A549 (cell line): Measurements from ENCODE around the gene GLB1L2. TPM values are rescaled to one million over a fixed set of nuclear protein-coding genes. Genes with fewer than 3 reads are reported as not detected.

Source experiments
- ATAC-seq, 2 experiments: fragments of 200-7000 bp in 1 of 2; fragments of >200 bp in 1 of 2; cut with Nextera tagmentation in 1 of 2; cut with Tn5 transposase in 1 of 2; 3 replicates each; pipeline versions ENCODE4 v1.8.0 to v1.9.1; 2018 to 2020; ENCODE audit warnings: mild to moderate bottlenecking in 1 of 2, moderate library complexity in 1 of 2
- CTCF ChIA-PET: fragments of 300-600 bp; sonication (Branson Sonifier 250); formaldehyde crosslinking; extraction: SDS; loops from one replicate; lab custom pipeline; 2021; ENCODE audit warnings: antibody characterized with exemption, inconsistent platforms; lab: Yijun Ruan, JAX
- POLR2A ChIA-PET: fragments of 350-600 bp; formaldehyde crosslinking; extraction: SDS; loops from one replicate; lab custom pipeline; 2021; ENCODE audit warnings: antibody characterized with exemption, inconsistent platforms; lab: Yijun Ruan, JAX
- DNase-seq, 2 experiments: peaks; one replicate each; pipeline versions ENCODE4 v3.0.0 to v3.0.0-alpha.2; 2011 to 2016; ENCODE audit warnings: low read depth in 1 of 2, low spot score in 1 of 2
- FAIRE-seq: peaks from 2 replicates; lab custom pipeline; 2011; peaks lifted over from hg19 to GRCh38; lab: Jason Lieb, UNC
- H3K27ac ChIP-seq, 2 experiments: fragments of >200 bp; sonication (Bioruptor Twin); formaldehyde crosslinking; 3 replicates each; pipeline ENCODE4 v1.5.1; 2016 to 2017
- H3K4me1 ChIP-seq: fragments of >200 bp; sonication (Bioruptor Twin); formaldehyde crosslinking; 3 replicates; pipeline ENCODE4 v1.6.1; 2016
- H3K4me2 ChIP-seq: fragments of >200 bp; sonication (Bioruptor Twin); formaldehyde crosslinking; 3 replicates; pipeline ENCODE4 v1.6.1; 2016
- H3K4me3 ChIP-seq: fragments of >200 bp; sonication (Bioruptor Twin); formaldehyde crosslinking; 3 replicates; pipeline ENCODE4 v1.5.1; 2016
- H3K9me3 ChIP-seq: fragments of >200 bp; sonication (Bioruptor Twin); formaldehyde crosslinking; 3 replicates; pipeline ENCODE4 v1.6.1; 2016
- BCL3 ChIP-seq: fragments of >200 bp; sonication (Bioruptor Twin); formaldehyde crosslinking; IDR thresholded peaks from 3 replicates; pipeline ENCODE4 v1.6.1; 2016
- CBX8 ChIP-seq: fragments of 200-600 bp; sonication (generic); IDR thresholded peaks from 2 replicates; pipeline ENCODE4 v1.6.1; 2016
- CHD2 ChIP-seq: fragments of 150-350 bp; IDR thresholded peaks from 2 replicates; pipeline ENCODE4 v1.6.1; 2014; ENCODE audit warnings: low read length; ENCODE audit not compliant: partially characterized antibody
- CHD4 ChIP-seq: fragments of 200-600 bp; sonication (generic); IDR thresholded peaks from 2 replicates; pipeline ENCODE4 v1.6.1; 2016; ENCODE audit warnings: antibody characterized with exemption, mild to moderate bottlenecking, borderline replicate concordance
- EHMT2 ChIP-seq: fragments of 200-600 bp; sonication (generic); IDR thresholded peaks from 2 replicates; pipeline ENCODE4 v1.6.1; 2016; ENCODE audit warnings: antibody characterized with exemption, low read depth, mild to moderate bottlenecking, moderate library complexity
- ESRRA ChIP-seq: fragments of 150-350 bp; IDR thresholded peaks from 2 replicates; pipeline ENCODE4 v1.6.1; 2014; ENCODE audit warnings: mild to moderate bottlenecking, low read length, borderline replicate concordance
- FOXS1 ChIP-seq: fragments of 250-450 bp; sonication (Bioruptor Pico); IDR thresholded peaks from 2 replicates; pipeline ENCODE4 v1.5.0; 2020; ENCODE audit warnings: mild to moderate bottlenecking, moderate library complexity
- HES2 ChIP-seq: fragments of >200 bp; sonication (Bioruptor Twin); formaldehyde crosslinking; IDR thresholded peaks from 2 replicates; pipeline ENCODE4 v1.6.1; 2016
- HEYL ChIP-seq: fragments of 250-450 bp; sonication (Bioruptor Pico); IDR thresholded peaks from 2 replicates; pipeline ENCODE4 v1.8.0; 2021; ENCODE audit warnings: mild to moderate bottlenecking, moderate library complexity
- HOXA7 ChIP-seq: fragments of 250-450 bp; sonication (Bioruptor Pico); IDR thresholded peaks from 2 replicates; pipeline ENCODE4 v1.5.0; 2020; ENCODE audit warnings: mild to moderate bottlenecking, moderate library complexity
- JUN ChIP-seq, 2 experiments: fragments of >200 bp; sonication (Bioruptor Twin); formaldehyde crosslinking; IDR thresholded peaks; 2 replicates in 1 of 2; 3 replicates in 1 of 2; pipeline ENCODE4 v1.6.1; 2016 to 2017
- JUNB ChIP-seq: fragments of >200 bp; sonication (Bioruptor Twin); formaldehyde crosslinking; IDR thresholded peaks from 2 replicates; pipeline ENCODE4 v1.6.1; 2016
- KDM5A ChIP-seq: fragments of 200-600 bp; sonication (generic); IDR thresholded peaks from 2 replicates; pipeline ENCODE4 v1.6.1; 2016; ENCODE audit warnings: antibody characterized with exemption, mild to moderate bottlenecking
- MAX ChIP-seq: IDR thresholded peaks from 2 replicates; pipeline ENCODE4 v1.6.1; 2012
- PBX3 ChIP-seq: IDR thresholded peaks from 2 replicates; pipeline ENCODE4 v1.6.1; 2012
- PHF8 ChIP-seq: fragments of 200-600 bp; sonication (generic); IDR thresholded peaks from 2 replicates; pipeline ENCODE4 v1.6.1; 2016; ENCODE audit warnings: low read depth, mild to moderate bottlenecking, antibody characterized with exemption, moderate library complexity, borderline replicate concordance
- POLR2AphosphoS2 ChIP-seq: conservative IDR thresholded peaks from 2 replicates; pipeline ENCODE4 v1.6.1; 2012; ENCODE audit warnings: low read length, improper control_type of control experiment, inconsistent platforms
- REST ChIP-seq: fragments of 200-600 bp; sonication (generic); IDR thresholded peaks from 2 replicates; pipeline ENCODE4 v1.6.1; 2016; ENCODE audit warnings: antibody characterized with exemption, mild to moderate bottlenecking, moderate library complexity
- ZFP36 ChIP-seq: fragments of 450-650 bp; IDR thresholded peaks from 2 replicates; pipeline ENCODE4 v1.6.1; 2014; ENCODE audit warnings: borderline replicate concordance; ENCODE audit not compliant: partially characterized antibody
- ZSCAN20 ChIP-seq: fragments of 250-450 bp; sonication (Bioruptor Pico); IDR thresholded peaks from 2 replicates; pipeline ENCODE4 v1.8.0; 2022; ENCODE audit warnings: mild to moderate bottlenecking, moderate library complexity
- WGBS: methylation state at CpG from one replicate; pipeline ENCODE4 v1.1.6; 2017; ENCODE audit errors: missing lambda C conversion rate; 5-methylcytosine and 5-hydroxymethylcytosine counted together
- polyA plus RNA-seq, 4 experiments: library from polyadenylated mRNA; depleted of rRNA in 3 of 4; stranded (reverse); fragments of >200 nt; fragmentation: RNase III in 1 of 4; extraction: RNeasy Plus Mini Kit Qiagen cat#74134 plus additional on column Dnase treatment in 1 of 4; gene quantifications; 2 replicates in 3 of 4; 3 replicates in 1 of 4; pipeline ENCODE4 v1.2.3, GENCODE V29; 2011 to 2017

Gene GLB1L2
- polyA plus RNA-seq, 2 of the 4 experiments (the other 2 are of a cell fraction), result 1.1 to 3.5 TPM

- FAIRE-seq (no peak), ATAC-seq (no peak), DNase-seq (peak in 1 of 2 experiments; percentile 3)
- TF ChIP-seq PBX3 (no peak), CHD4 (no peak), ESRRA (no peak), REST (peak; percentile 76), ZFP36 (no peak), BCL3 (no peak), EHMT2 (no peak), ZSCAN20 (CRISPR knock-in tag) (no peak), MAX (no peak)
- no peak overlapping the region for H3K4me3 ChIP-seq
- ChIA-PET CTCF (no interaction called here), POLR2A (no interaction called here)
- no peaks in the 10 kb centered on the region for H3K9me3 ChIP-seq
- 25% methylated on average over 14 of the region's 14 CpGs for WGBS
- no peak overlapping the region for H3K27ac ChIP-seq
- H3K4me1 ChIP-seq, result no peaks in the 10 kb centered on the region
- H3K4me2 ChIP-seq, result no peak overlapping the region
These were observed 86.4 kb downstream of the GLB1L2 start for GRCh38 chr11:134417871-134418840.

- no peak overlapping the region for H3K4me3 ChIP-seq
- H3K4me1 ChIP-seq, result no peaks in the 10 kb centered on the region
- no peak for TF ChIP-seq CHD2
- TF ChIP-seq KDM5A, result no peak
- no peak for TF ChIP-seq ZFP36
- TF ChIP-seq FOXS1 (CRISPR knock-in tag), result no peak
- TF ChIP-seq HOXA7 (CRISPR knock-in tag), result no peak
- TF ChIP-seq CBX8, result no peak
- no peak for FAIRE-seq
- WGBS, result 0% methylated on average over 6 of the region's 10 CpGs
- ChIA-PET POLR2A (no interaction called here), CTCF (no interaction called here)
- no peak for DNase-seq
- ATAC-seq, result no peak
- no peak overlapping the region for H3K4me2 ChIP-seq
- no peaks in the 10 kb centered on the region for H3K9me3 ChIP-seq
- no peak overlapping the region for H3K27ac ChIP-seq
These were observed 91.3 kb downstream of the GLB1L2 start for GRCh38 chr11:134423106-134423505.

GRCh38 chr11:134425413-134425812 is 93.6 kb downstream of the GLB1L2 start:
- no peak overlapping the region for H3K4me3 ChIP-seq
- WGBS, result 40% methylated on average over 2 of the region's 2 CpGs
- no peak overlapping the region for H3K27ac ChIP-seq
- CTCF ChIA-PET, result no interaction called here
- TF ChIP-seq FOXS1 (CRISPR knock-in tag), result no peak
- TF ChIP-seq HES2, result no peak
- no peak for TF ChIP-seq JUN (IDR thresholded peaks at IDR 0.05)
- no peak for TF ChIP-seq PHF8
- no peak for TF ChIP-seq JUNB
- no peak for TF ChIP-seq HEYL (CRISPR knock-in tag)
- TF ChIP-seq CHD2, result no peak
- no peak for TF ChIP-seq POLR2AphosphoS2
- ATAC-seq, result no peak
- FAIRE-seq, result no peak
- H3K4me2 ChIP-seq, result no peak overlapping the region
- no peaks in the 10 kb centered on the region for H3K4me1 ChIP-seq
- H3K9me3 ChIP-seq, result no peaks in the 10 kb centered on the region
- DNase-seq, result no peak
- POLR2A ChIA-PET, result no interaction called here
